Mesendoderm (in vitro differentiated cells): ENCODE data around the gene MUTYH.
A peak's percentile ranks its signal among the peaks of the same experiment; 100 is the strongest.

Source experiments
- DNase-seq: peaks from one replicate; pipeline ENCODE4 v3.0.0; 2013
- H2AK5ac ChIP-seq: 2 replicates; pipeline ENCODE4 v1.6.1; 2013; ENCODE audit warnings: low read length, inconsistent platforms
- H2BK120ac ChIP-seq: 2 replicates; pipeline ENCODE4 v1.6.1; 2013; ENCODE audit warnings: low read depth, mild to moderate bottlenecking, low read length, moderate library complexity, mixed read lengths
- H2BK15ac ChIP-seq: replicated peaks from 2 replicates; pipeline ENCODE4 v1.6.1; 2013; ENCODE audit warnings: low read depth, mild to moderate bottlenecking, moderate library complexity
- H2BK5ac ChIP-seq: 2 replicates; pipeline ENCODE4 v1.6.1; 2013; ENCODE audit warnings: low read length, inconsistent platforms
- H3K18ac ChIP-seq: 2 replicates; pipeline ENCODE4 v1.6.1; 2013; ENCODE audit warnings: mild to moderate bottlenecking, low read length, mixed read lengths
- H3K23ac ChIP-seq: one replicate; pipeline ENCODE4 v1.6.1; 2013; ENCODE audit warnings: low read length
- H3K27ac ChIP-seq: 2 replicates; pipeline ENCODE4 v1.5.1; 2013; ENCODE audit warnings: low read depth, mild to moderate bottlenecking, inconsistent platforms, low read length, moderate library complexity
- H3K27me3 ChIP-seq: 2 replicates; pipeline ENCODE4 v1.6.1; 2013; ENCODE audit warnings: low read length, control low read depth, mild to moderate bottlenecking, inconsistent platforms; ENCODE audit not compliant: insufficient read depth, poor library complexity
- H3K36me3 ChIP-seq: 2 replicates; pipeline ENCODE4 v1.6.1; 2013; ENCODE audit warnings: low read length, inconsistent platforms; ENCODE audit not compliant: control insufficient read depth, insufficient read depth
- H3K4ac ChIP-seq: one replicate; pipeline ENCODE4 v1.6.1; 2013; ENCODE audit warnings: low read depth, mild to moderate bottlenecking, low read length, moderate library complexity
- H3K4me1 ChIP-seq: 2 replicates; pipeline ENCODE4 v1.6.1; 2013; ENCODE audit warnings: low read depth, low read length, inconsistent platforms; ENCODE audit not compliant: control insufficient read depth
- H3K4me2 ChIP-seq: 2 replicates; pipeline ENCODE4 v1.6.1; 2013; ENCODE audit warnings: low read length
- H3K4me3 ChIP-seq: 2 replicates; pipeline ENCODE4 v1.5.1; 2013; ENCODE audit warnings: mild to moderate bottlenecking, low read length
- H3K56ac ChIP-seq: one replicate; pipeline ENCODE4 v1.6.1; 2013; ENCODE audit warnings: low read length
- H3K79me1 ChIP-seq: 2 replicates; pipeline ENCODE4 v1.6.1; 2013; ENCODE audit warnings: low read length, inconsistent platforms
- H3K79me2 ChIP-seq: 2 replicates; pipeline ENCODE4 v1.6.1; 2013; ENCODE audit warnings: mild to moderate bottlenecking, low read length; ENCODE audit not compliant: control insufficient read depth, insufficient read depth
- H3K9ac ChIP-seq: 2 replicates; pipeline ENCODE4 v1.6.1; 2013; ENCODE audit warnings: low read length, inconsistent platforms
- H4K5ac ChIP-seq: one replicate; pipeline ENCODE4 v1.6.1; 2013; ENCODE audit warnings: low read length
- H4K8ac ChIP-seq: one replicate; pipeline ENCODE4 v1.6.1; 2013; ENCODE audit warnings: low read depth, mild to moderate bottlenecking, control low read depth, low read length, moderate library complexity
- WGBS: extraction: QIAGEN DNeasy Blood & Tissue Kit; methylation state at CpG from one replicate; pipeline ENCODE4 v1.1.7; 2013; ENCODE audit warnings: low lambda C conversion rate, missing lambda C conversion rate; ENCODE audit not compliant: insufficient coverage; ENCODE audit errors: extremely low coverage; 5-methylcytosine and 5-hydroxymethylcytosine counted together

The MUTYH gene

GRCh38 chr1:45337630-45338325 is 2.5 kb downstream of the MUTYH start:
- no peak overlapping the region for H2AK5ac ChIP-seq
- no peak overlapping the region for H3K9ac ChIP-seq
- DNase-seq = no peak
- no CpG with 5 or more reads among the region's 3 CpGs for WGBS
- no peak overlapping the region for H2BK5ac ChIP-seq
- H3K4ac ChIP-seq = no peak overlapping the region
- H2BK120ac ChIP-seq = no peak overlapping the region
- H3K4me3 ChIP-seq = no peak overlapping the region
- H3K79me1 ChIP-seq = peaks cover 24% of the 10 kb centered on the region
- H3K56ac ChIP-seq = no peak overlapping the region
- H3K4me1 ChIP-seq = peaks cover 5% of the 10 kb centered on the region
- H4K8ac ChIP-seq = no peak overlapping the region
- H3K27ac ChIP-seq = no peak overlapping the region
- no peak overlapping the region for H2BK15ac ChIP-seq
- no peak overlapping the region for H4K5ac ChIP-seq
- H3K4me2 ChIP-seq = no peak overlapping the region
- H3K18ac ChIP-seq = no peak overlapping the region
- H3K27me3 ChIP-seq = no peaks in the 10 kb centered on the region
- H3K23ac ChIP-seq = no peak overlapping the region
- H3K79me2 ChIP-seq = peaks cover 25% of the 10 kb centered on the region
- peaks cover 4% of the 10 kb centered on the region for H3K36me3 ChIP-seq

- H3K27ac ChIP-seq = peak overlapping the region; percentile 34
- no peak overlapping the region for H2BK120ac ChIP-seq
- H3K4me3 ChIP-seq = no peak overlapping the region
- H3K9ac ChIP-seq = no peak overlapping the region
- H3K56ac ChIP-seq = peak overlapping the region; percentile 27
- WGBS = no CpG with 5 or more reads among the region's 4 CpGs
- H3K4me1 ChIP-seq = peaks cover 4% of the 10 kb centered on the region
- H3K4ac ChIP-seq = no peak overlapping the region
- no peak overlapping the region for H2BK5ac ChIP-seq
- no peak overlapping the region for H2BK15ac ChIP-seq
- no peak overlapping the region for H4K8ac ChIP-seq
- no peak overlapping the region for H3K18ac ChIP-seq
- no peak overlapping the region for H2AK5ac ChIP-seq
- H3K4me2 ChIP-seq = no peak overlapping the region
- no peaks in the 10 kb centered on the region for H3K27me3 ChIP-seq
- no peak overlapping the region for H3K23ac ChIP-seq
- peaks cover 11% of the 10 kb centered on the region for H3K79me1 ChIP-seq
- H3K79me2 ChIP-seq = peaks cover 12% of the 10 kb centered on the region
- no peak overlapping the region for H4K5ac ChIP-seq
- no peaks in the 10 kb centered on the region for H3K36me3 ChIP-seq
- peak; percentile 60 for DNase-seq
Measured at GRCh38 chr1:45335855-45336324, 4.3 kb downstream of the MUTYH start.

GRCh38 chr1:45334308-45335245 is 5.7 kb downstream of the MUTYH start:
- peaks cover 7% of the 10 kb centered on the region for H3K79me2 ChIP-seq
- H2BK15ac ChIP-seq = no peak overlapping the region
- WGBS = no CpG with 5 or more reads among the region's 9 CpGs
- H3K36me3 ChIP-seq = no peaks in the 10 kb centered on the region
- peak overlapping the region; percentile 22 for H3K56ac ChIP-seq
- H2BK120ac ChIP-seq = no peak overlapping the region
- H2BK5ac ChIP-seq = no peak overlapping the region
- H4K5ac ChIP-seq = no peak overlapping the region
- no peak overlapping the region for H3K23ac ChIP-seq
- H3K27ac ChIP-seq = no peak overlapping the region
- H3K9ac ChIP-seq = no peak overlapping the region
- no peaks in the 10 kb centered on the region for H3K27me3 ChIP-seq
- H4K8ac ChIP-seq = no peak overlapping the region
- peaks cover 6% of the 10 kb centered on the region for H3K79me1 ChIP-seq
- no peak overlapping the region for H3K4me2 ChIP-seq
- H3K4me1 ChIP-seq = peaks cover 4% of the 10 kb centered on the region
- peak; percentile 79 for DNase-seq
- H3K18ac ChIP-seq = no peak overlapping the region
- H3K4ac ChIP-seq = no peak overlapping the region
- H2AK5ac ChIP-seq = no peak overlapping the region
- H3K4me3 ChIP-seq = no peak overlapping the region

- Histone ChIP-seq H2BK120ac (no peak overlapping the region), H3K27me3 (no peaks in the 10 kb centered on the region), H2AK5ac (no peak overlapping the region), H3K18ac (no peak overlapping the region), H3K36me3 (no peaks in the 10 kb centered on the region), H2BK5ac (no peak overlapping the region), H3K4me2 (no peak overlapping the region), H3K27ac (no peak overlapping the region), H3K79me1 (peaks cover 2% of the 10 kb centered on the region), H3K9ac (no peak overlapping the region), H3K4ac (no peak overlapping the region), H3K4me1 (peaks cover 10% of the 10 kb centered on the region), H4K8ac (no peak overlapping the region), H4K5ac (no peak overlapping the region), H2BK15ac (no peak overlapping the region), H3K23ac (no peak overlapping the region), H3K79me2 (peaks cover 11% of the 10 kb centered on the region), H3K56ac (no peak overlapping the region), H3K4me3 (no peak overlapping the region)
- no peak for DNase-seq
- WGBS = no CpG with 5 or more reads among the region's 10 CpGs
Measured at GRCh38 chr1:45332346-45332720, 7.9 kb downstream of the MUTYH start.

GRCh38 chr1:45331436-45332345 is 8.5 kb downstream of the MUTYH start:
- no peak overlapping the region for H4K8ac ChIP-seq
- H3K4me2 ChIP-seq = no peak overlapping the region
- no peaks in the 10 kb centered on the region for H3K27me3 ChIP-seq
- no peak overlapping the region for H2AK5ac ChIP-seq
- H3K4ac ChIP-seq = no peak overlapping the region
- no peaks in the 10 kb centered on the region for H3K36me3 ChIP-seq
- H2BK5ac ChIP-seq = no peak overlapping the region
- no peak for DNase-seq
- no peak overlapping the region for H3K23ac ChIP-seq
- H3K4me1 ChIP-seq = peaks cover 10% of the 10 kb centered on the region
- no peak overlapping the region for H3K56ac ChIP-seq
- H3K79me2 ChIP-seq = peaks cover 17% of the 10 kb centered on the region
- H3K9ac ChIP-seq = no peak overlapping the region
- no peak overlapping the region for H3K27ac ChIP-seq
- H4K5ac ChIP-seq = no peak overlapping the region
- no CpG with 5 or more reads among the region's 18 CpGs for WGBS
- H3K4me3 ChIP-seq = no peak overlapping the region
- H2BK120ac ChIP-seq = no peak overlapping the region
- no peak overlapping the region for H3K18ac ChIP-seq
- H3K79me1 ChIP-seq = peaks cover 4% of the 10 kb centered on the region
- H2BK15ac ChIP-seq = no peak overlapping the region
